ENCODE results near the gene COQ3. TPM values are rescaled to one million over a fixed set of nuclear protein-coding genes. Genes with fewer than 3 reads are reported as not detected.

The COQ3 gene
- total RNA-seq, 1 experiment from 2014 or later: 8.3 TPM

DNA sequence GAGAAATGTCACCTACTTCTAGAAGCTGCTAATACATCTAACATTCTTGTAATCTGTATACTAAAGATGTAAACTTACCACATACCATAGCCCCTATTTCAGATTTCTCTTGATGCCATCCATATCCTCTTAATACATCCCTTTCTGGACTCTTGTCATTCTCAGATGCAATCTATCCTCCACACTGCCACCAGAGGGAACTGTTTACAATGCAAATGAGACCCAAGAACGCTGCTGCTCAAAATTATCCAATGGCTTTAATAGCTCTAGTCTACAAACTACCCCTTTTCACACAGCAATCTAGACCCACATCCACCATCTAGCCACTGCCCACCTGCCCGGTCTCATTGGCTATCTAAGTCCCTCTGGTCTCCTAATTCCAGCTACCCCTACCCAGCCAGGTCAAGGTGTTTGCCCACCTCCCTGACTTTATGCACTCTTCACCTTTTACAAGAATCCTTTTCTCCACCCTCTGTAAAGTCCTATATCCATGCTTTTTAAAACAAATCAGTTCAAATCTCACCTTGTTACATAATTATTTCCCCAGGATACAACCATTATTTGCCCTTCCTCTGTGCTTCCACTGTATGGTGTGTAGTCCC is 59.4 kb downstream of the COQ3 start:
- DNase-seq (ENCODE audit: low spot score): peak; percentile 50

DNA sequence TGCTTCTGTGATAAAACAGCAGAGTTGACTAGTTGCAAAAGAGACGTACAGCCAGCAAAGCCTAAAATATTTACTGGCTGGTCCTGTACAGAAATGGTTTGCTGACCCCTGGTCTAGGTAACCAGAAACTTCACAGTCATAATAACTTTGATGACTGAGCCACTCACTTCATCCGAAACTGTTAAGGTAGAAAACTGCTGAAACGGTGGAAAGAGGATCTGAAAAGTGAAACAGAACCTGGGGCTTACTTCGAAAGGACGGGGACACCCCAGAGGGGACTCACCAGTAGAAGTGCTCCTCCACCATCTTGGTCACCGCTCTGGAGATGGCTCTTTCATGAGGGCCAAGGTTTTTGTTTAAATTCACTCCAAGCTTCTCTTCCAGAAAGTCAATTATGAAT is 60.9 kb downstream of the COQ3 start:
- no peak for DNase-seq (ENCODE audit: low spot score)

DNA sequence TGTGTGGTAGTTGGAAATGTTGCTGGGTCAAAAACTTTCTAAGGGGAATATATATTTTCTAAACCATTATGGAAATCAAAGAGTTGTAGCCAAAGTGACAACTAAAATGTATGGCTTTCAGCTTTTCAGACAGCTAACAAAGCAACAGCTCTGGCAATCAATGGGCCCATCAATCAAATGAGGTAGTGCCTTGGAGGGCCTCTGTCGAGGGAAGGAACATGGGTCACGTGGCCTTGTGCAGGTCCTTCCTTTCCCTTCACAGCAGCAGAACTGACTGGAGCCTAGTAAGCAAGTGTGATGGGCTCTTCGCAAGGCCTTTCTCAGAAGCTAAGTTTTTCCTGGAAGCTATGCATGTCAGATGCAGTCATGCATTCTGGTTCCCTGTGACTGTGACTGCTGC is 62.5 kb downstream of the COQ3 start:
- DNase-seq (ENCODE audit: low spot score): no peak

DNA sequence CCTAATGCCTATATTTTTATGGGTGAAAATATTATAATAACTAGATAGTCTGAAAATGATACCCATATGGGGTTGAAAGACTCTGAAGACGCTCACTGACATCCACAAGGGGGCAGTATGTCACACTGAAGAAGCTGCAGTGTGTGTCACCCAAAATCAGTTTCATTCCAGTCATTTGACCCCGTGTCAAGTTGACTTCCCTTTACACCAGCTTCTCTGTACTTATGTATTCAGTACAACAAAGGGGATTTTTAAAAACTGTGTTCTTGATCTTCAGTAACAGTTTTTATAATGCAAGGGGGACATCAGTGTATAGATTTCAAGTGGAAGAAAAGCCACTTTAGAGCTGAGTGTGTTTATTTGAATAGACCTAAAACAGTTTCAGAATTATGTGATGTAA is 63.8 kb downstream of the COQ3 start:
- DNase-seq (ENCODE audit: low spot score): peak; percentile 63

DNA sequence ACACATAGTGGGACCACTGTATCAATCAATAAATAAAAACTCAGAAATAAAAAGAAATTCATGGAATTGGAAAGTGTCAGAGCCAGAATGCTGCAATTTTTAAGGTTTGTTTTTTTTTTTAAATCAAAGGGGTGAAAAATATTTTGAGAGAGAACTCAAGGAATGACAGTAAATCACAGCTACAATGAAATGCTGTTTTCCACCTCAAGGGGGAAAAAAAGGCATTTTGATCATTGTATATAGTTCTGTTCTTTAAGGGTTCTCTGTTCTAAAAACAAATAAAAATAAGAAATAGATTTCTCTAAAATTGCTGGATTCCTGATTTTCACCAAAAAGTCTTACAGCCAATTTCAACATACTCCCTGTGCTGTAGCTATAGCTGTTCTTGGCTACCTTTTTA is 69.0 kb downstream of the COQ3 start:
- DNase-seq (ENCODE audit: low spot score): no peak

Other genes with a start within 250 kb of the COQ3 start
- not detected in 2 replicates for gene FAXC, start 44.5 kb downstream of the COQ3 start, total RNA-seq (2014; rRNA removed; shearing (Covaris generic))
- 27.9 and 32.9 TPM in 2 replicates for gene PNISR, start 31.1 kb upstream of the COQ3 start, total RNA-seq (2014; rRNA removed; shearing (Covaris generic))
- 3.6 and 4.3 TPM in 2 replicates for gene USP45, start 121.2 kb upstream of the COQ3 start, total RNA-seq (2014; rRNA removed; shearing (Covaris generic))
- 46.8 and 49.4 TPM in 2 replicates for gene CCNC, start 174.5 kb upstream of the COQ3 start, total RNA-seq (2014; rRNA removed; shearing (Covaris generic))
- not detected in 2 replicates for gene PRDM13, start 212.6 kb upstream of the COQ3 start, total RNA-seq (2014; rRNA removed; shearing (Covaris generic))

Measured in HT-29 (cell line).